GM12865 (cell line): ENCODE measurements around the gene DNMBP.

ENCODE experiments used
- DNase-seq: peaks from one replicate; pipeline ENCODE4 v3.0.0; 2010; ENCODE audit warnings: low read depth
- H3K4me3 ChIP-seq: 2 replicates; pipeline ENCODE4 v1.5.1; 2011; ENCODE audit warnings: mild to moderate bottlenecking, low read depth, low read length, control low read depth
- TF ChIP-seq, protein P1 (sequence below): IDR thresholded peaks from 2 replicates; pipeline ENCODE4 v1.5.1; 2011; ENCODE audit warnings: low read length, control low read depth, low read depth, inconsistent platforms; ENCODE audit not compliant: insufficient read depth; ENCODE audit errors: missing control alignments

The DNMBP gene

GRCh38 chr10:99851825-99852224, 157.9 kb downstream of the DNMBP start:
- H3K4me3 ChIP-seq: no peak overlapping the region
- no peak for DNase-seq
- TF ChIP-seq, protein P1, sequence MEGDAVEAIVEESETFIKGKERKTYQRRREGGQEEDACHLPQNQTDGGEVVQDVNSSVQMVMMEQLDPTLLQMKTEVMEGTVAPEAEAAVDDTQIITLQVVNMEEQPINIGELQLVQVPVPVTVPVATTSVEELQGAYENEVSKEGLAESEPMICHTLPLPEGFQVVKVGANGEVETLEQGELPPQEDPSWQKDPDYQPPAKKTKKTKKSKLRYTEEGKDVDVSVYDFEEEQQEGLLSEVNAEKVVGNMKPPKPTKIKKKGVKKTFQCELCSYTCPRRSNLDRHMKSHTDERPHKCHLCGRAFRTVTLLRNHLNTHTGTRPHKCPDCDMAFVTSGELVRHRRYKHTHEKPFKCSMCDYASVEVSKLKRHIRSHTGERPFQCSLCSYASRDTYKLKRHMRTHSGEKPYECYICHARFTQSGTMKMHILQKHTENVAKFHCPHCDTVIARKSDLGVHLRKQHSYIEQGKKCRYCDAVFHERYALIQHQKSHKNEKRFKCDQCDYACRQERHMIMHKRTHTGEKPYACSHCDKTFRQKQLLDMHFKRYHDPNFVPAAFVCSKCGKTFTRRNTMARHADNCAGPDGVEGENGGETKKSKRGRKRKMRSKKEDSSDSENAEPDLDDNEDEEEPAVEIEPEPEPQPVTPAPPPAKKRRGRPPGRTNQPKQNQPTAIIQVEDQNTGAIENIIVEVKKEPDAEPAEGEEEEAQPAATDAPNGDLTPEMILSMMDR: no peak

- no peak overlapping the region for H3K4me3 ChIP-seq
- TF ChIP-seq, protein P1: no peak
- no peak for DNase-seq
These were observed 158.9 kb downstream of the DNMBP start for GRCh38 chr10:99850767-99851340.

DNA sequence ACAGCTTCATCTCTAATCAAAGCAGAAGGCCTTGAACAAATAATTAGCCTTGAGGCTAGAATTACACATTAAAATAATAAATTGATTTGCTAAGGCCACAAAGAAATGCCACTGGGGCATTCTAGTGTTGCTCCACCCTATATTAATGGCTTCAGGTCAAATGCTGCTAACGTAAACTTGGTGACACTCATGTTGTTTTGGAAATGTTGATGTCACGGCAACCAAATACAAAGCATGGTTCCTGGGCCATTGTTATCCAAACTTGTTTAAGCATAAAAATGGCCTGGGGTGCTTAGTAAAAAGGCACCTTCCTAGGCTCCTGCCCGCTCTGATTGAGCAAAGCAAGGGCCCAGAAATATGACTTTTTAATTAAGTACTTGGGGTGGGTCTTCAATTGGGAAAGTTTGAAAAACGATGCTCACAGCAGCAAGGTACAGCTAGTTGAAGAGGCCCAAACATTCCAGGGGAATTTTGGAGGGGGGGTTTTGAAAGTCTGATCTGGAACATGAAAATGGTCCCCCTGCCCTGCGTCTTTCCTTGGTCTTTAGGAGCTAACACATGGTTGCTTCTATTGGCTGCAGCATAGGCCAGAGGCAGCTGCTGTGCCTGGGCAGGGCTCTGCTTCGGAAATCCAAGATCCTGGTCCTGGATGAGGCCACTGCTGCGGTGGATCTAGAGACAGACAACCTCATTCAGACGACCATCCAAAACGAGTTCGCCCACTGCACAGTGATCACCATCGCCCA, 159.6 kb downstream of the DNMBP start:
- H3K4me3 ChIP-seq: no peak overlapping the region
- DNase-seq: no peak
- TF ChIP-seq, protein P1: no peak

DNA sequence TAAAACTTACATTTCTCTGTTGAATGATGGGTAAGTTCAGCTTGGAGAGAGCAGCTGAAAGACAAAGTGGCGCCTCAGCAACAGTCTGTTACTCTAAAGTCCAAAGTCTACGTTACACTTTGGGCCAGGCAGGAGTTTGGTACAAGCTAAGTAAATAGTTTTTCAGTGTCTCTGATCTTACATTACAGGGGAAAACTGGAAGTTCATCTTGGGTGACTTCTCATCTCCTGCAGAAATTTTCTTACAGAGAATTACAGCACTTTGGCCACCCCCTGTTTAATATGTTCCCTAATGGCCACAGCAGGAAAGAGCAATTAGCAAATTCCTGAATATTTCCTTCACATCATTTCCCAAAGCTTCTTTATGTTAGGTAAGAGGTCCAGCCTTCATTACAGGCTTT, 160.2 kb downstream of the DNMBP start:
- DNase-seq: no peak
- TF ChIP-seq, protein P1: no peak

DNA sequence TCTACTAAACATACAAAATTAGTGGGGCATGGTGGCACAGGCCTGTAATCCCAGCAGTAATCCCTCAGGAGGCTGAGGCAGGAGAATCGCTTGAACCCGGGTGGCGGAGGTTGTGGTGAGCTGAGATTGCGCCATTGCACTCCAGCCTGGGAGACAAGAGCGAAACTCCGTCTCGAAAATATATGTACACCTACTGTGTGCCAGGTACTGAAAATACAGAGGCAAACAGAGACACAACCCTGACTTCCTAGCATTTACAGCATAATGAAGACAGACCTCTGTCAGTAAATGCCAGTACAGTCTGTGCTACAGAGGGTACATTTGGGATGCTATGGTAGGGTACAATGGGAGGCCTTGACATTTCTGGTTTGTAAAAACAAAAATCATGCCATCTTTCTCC, 160.7 kb downstream of the DNMBP start:
- DNase-seq: no peak
- no peak overlapping the region for H3K4me3 ChIP-seq
- TF ChIP-seq, protein P1: no peak

More for the DNA sequence above, 160.2 kb downstream of the DNMBP start:
- H3K4me3 ChIP-seq: no peak overlapping the region

GRCh38 chr10:99845837-99846382, 163.8 kb downstream of the DNMBP start:
- DNase-seq: peak; percentile 92
- TF ChIP-seq, protein P1: peak; percentile 79
- no peak overlapping the region for H3K4me3 ChIP-seq
